ENCODE measurements around the gene WNT6. TPM values are rescaled to one million over a fixed set of nuclear protein-coding genes. Genes with fewer than 3 reads are reported as not detected.

Gene WNT6
- total and polyA plus RNA-seq, 2 of the 8 experiments (the other 6 are each of a cell fraction or from before 2014, with no cell fraction given), result not detected

DNA sequence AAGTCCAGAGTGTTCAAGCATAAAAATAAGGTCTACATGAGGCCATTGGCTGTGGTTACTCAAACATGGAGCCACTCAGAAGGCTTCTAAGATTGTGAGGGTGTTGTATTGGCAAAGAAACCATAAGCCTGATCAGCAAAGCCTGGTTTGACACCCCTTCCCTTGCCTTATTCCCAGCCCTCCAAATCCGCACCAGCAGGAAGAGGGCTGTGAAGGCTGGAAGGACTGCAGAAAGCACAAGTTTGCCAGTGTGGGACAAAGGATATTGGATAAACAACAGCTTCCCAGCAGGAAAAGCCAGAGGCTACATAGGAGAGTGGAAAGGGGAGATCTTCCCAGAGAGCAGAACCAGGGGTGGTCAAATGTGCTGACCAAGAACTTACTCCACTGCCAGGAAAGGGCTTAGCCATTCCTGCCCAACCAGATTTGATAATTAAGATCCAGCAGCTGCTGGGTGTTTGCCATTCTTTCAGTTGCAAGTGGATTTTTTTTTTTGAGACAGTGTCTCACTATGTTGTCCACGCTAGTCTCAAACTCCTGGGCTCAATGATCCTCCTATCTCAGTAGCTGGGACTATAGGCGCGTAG lies 26.5 kb upstream of the WNT6 start:
- Histone ChIP-seq H3K4me2 (ENCODE audit: insufficient read depth in 1 of 2, low read depth in 2 of 2, low read length in 2 of 2) (no peak overlapping the region), H3K79me2 (ENCODE audit: control insufficient read depth in 1 of 2, insufficient read depth in 2 of 2, low read length in 2 of 2) (no peaks in the 10 kb centered on the region), H3K4ac (replicated peaks; ENCODE audit: insufficient read length, low read depth, low read length) (no peak overlapping the region), H2BK5ac (ENCODE audit: low read depth, low read length) (no peak overlapping the region), H2AFZ (ENCODE audit: low read length) (no peak overlapping the region), H3K23ac (ENCODE audit: insufficient read length) (no peak overlapping the region), H3K14ac (ENCODE audit: insufficient read length) (no peak overlapping the region), H3K79me1 (ENCODE audit: low read depth, low read length) (no peaks in the 10 kb centered on the region), H2BK120ac (replicated peaks; ENCODE audit: low read depth, low read length) (no peak overlapping the region), H3K9me3 (ENCODE audit: insufficient read depth in 2 of 2, low read depth in 1 of 2, low read length in 1 of 2) (no peaks in the 10 kb centered on the region), H2AK5ac (ENCODE audit: low read depth, low read length) (no peak overlapping the region), H4K5ac (ENCODE audit: insufficient read length, low read depth, low read length) (no peak overlapping the region), H3K23me2 (ENCODE audit: low read depth, low read length) (peaks cover 2% of the 10 kb centered on the region; the same call in 1 of the 2 replicates), H3K36me3 (ENCODE audit: control insufficient read depth in 2 of 4, insufficient read depth in 4 of 4, low read length in 3 of 4) (no peaks in the 10 kb centered on the region), H2BK12ac (ENCODE audit: low read depth, low read length) (no peak overlapping the region), H2BK15ac (ENCODE audit: low read length) (no peak overlapping the region), H3K9ac (replicated peaks in 1 of 4; ENCODE audit: extremely low read depth in 1 of 4, low read depth in 3 of 4, low read length in 3 of 4) (no peak overlapping the region), H4K20me1 (replicated peaks in 1 of 2; ENCODE audit: control insufficient read depth in 1 of 2, insufficient read depth in 2 of 2, low read length in 2 of 2) (no peaks in the 10 kb centered on the region), H3K18ac (ENCODE audit: extremely low read depth, low read length) (no peak overlapping the region), H3K4me3 (ENCODE audit: extremely low read depth in 1 of 4, insufficient read depth in 2 of 4, low read depth in 3 of 4, low read length in 4 of 4) (no peak overlapping the region), H3K27ac (ENCODE audit: low read depth, low read length) (no peak overlapping the region), H3K56ac (replicated peaks; ENCODE audit: insufficient read length, low read depth, low read length) (no peak overlapping the region), H2BK20ac (ENCODE audit: low read length) (no peak overlapping the region), H3K4me1 (replicated peaks in 1 of 4; ENCODE audit: control insufficient read depth in 3 of 4, insufficient read depth in 4 of 4, low read length in 3 of 4) (peaks cover 0 to 3% (median 0%) of the 10 kb centered on the region in 4 experiments; a peak in 1 of 7 replicates), H4K8ac (ENCODE audit: extremely low read depth, insufficient read depth, low read length) (no peak overlapping the region; the same call in none of the 2 replicates), H4K91ac (replicated peaks; ENCODE audit: insufficient read length, low read length) (no peak overlapping the region), H3K27me3 (replicated peaks in 1 of 4; ENCODE audit: control insufficient read depth in 3 of 4, extremely low read depth in 1 of 4, insufficient read depth in 3 of 4, low read length in 3 of 4) (peaks cover 0 to 4% (median 0%) of the 10 kb centered on the region in 4 experiments; a peak in 1 of 7 replicates)
- POLR2A ChIA-PET (ENCODE audit: partially characterized antibody), result no interaction called here
- TF ChIP-seq ZNF274 (IDR thresholded peaks at IDR 0.05; ENCODE audit: borderline replicate concordance, extremely low read depth, low read length), result no peak
- no peak for TF ChIP-seq KDM4A (IDR thresholded peaks at IDR 0.05; ENCODE audit: low read depth, low read length, severe bottlenecking)
- WGBS, 2 experiments (ENCODE audit: extremely low coverage in 1 of 2, insufficient coverage in 1 of 2, insufficient read length in 1 of 2, insufficient replicate concordance in 2 of 2, low coverage in 1 of 2, low lambda C conversion rate in 2 of 2, missing lambda C conversion rate in 1 of 2), result 90% methylated on average over 4 of the region's 4 CpGs; no CpG with 5 or more reads in 1 of the 2 experiments
- DNase-seq (ENCODE audit: low read depth in 1 of 2, low spot score in 2 of 2), result no peak
- CTCF ChIA-PET (ENCODE audit: partially characterized antibody), result interaction anchor here (1.0 to 2.7 kb wide), 4 partner anchors 14 to 102 kb away, joined by 3 to 9 read pairs (median 3); no protein-coding TSS in a partner anchor
- FAIRE-seq, result no peak
